ENCODE data around the gene AMPD3. TPM values are rescaled to one million over a fixed set of nuclear protein-coding genes. Genes with fewer than 3 reads are reported as not detected.

AMPD3 gene
- total RNA-seq, 4 donors from 2014 or later = 8.7 to 15.2 (median 9.8) TPM

Other genes starting within 250 kb of the AMPD3 start
- gene SBF2, start 161.0 kb upstream of the AMPD3 start, total RNA-seq = 10 to 100 TPM; 20.6 to 48.6 (median 26.0) TPM
- 10 to 100 TPM; 14.3 to 69.6 (median 57.7) TPM for gene ADM, start 150.2 kb upstream of the AMPD3 start, total RNA-seq
- gene RNF141, start 85.9 kb downstream of the AMPD3 start, total RNA-seq = 10 to 100 TPM; 51.7 to 88.4 (median 56.9) TPM
- gene LYVE1, start 113.4 kb downstream of the AMPD3 start, total RNA-seq = 10 to 100 TPM in 2 of 4 donors, 1 to 10 TPM in 1, under 1 TPM in 1; 0.42 to 66.8 (median 21.6) TPM
- gene IRAG1, start 238.5 kb downstream of the AMPD3 start, total RNA-seq = 10 to 100 TPM in 2 of 4 donors, 1 to 10 TPM in 2; 3.5 to 48.4 (median 9.9) TPM